Activated effector memory CD4-positive, alpha-beta T cell treated with anti-CD3 and anti-CD28 coated beads, Interleukin-2, amount 50 U/mL, for 16 hours (primary cell): Measurements from ENCODE around the gene PCDHB8.
"Not testable (repeated sequence)": the region's sequence is repeated elsewhere in the genome, so short reads cannot be mapped to it uniquely, and the experiment has no call there.

Experiments
- DNase-seq: peaks from one replicate; pipeline ENCODE4 v3.0.0-alpha.2; 2020

Gene PCDHB8

GRCh38 chr5:141184117-141184855, 6.7 kb downstream of the PCDHB8 start:
- not testable (repeated sequence) for DNase-seq

- peak; percentile 77 for DNase-seq
Measured at GRCh38 chr5:141186897-141187512, 9.4 kb downstream of the PCDHB8 start, which contains the start of gene PCDHB9. Gene PCDHB9, plus strand, starts transcription at chr5:141187161. Its CDS starts 158 bp downstream, at chr5:141187319.

- not testable (repeated sequence) for DNase-seq
Measured at GRCh38 chr5:141188682-141189081, 11.1 kb downstream of the PCDHB8 start.

- DNase-seq = not testable (repeated sequence)
Measured at GRCh38 chr5:141189131-141189530, 11.5 kb downstream of the PCDHB8 start.

GRCh38 chr5:141192110-141192725, 14.6 kb downstream of the PCDHB8 start, which contains the start of gene PCDHB10:
Gene PCDHB10, plus strand, starts transcription at chr5:141192353. Its CDS starts 200 bp downstream, at chr5:141192553.
- peak; percentile 72 for DNase-seq

- DNase-seq = not testable (repeated sequence)
Measured at GRCh38 chr5:141194332-141194731, 16.7 kb downstream of the PCDHB8 start.

GRCh38 chr5:141196363-141196762, 18.8 kb downstream of the PCDHB8 start:
- no peak for DNase-seq

- no peak for DNase-seq
Measured at GRCh38 chr5:141199359-141200235, 22.0 kb downstream of the PCDHB8 start, which contains the start of gene PCDHB11. Gene PCDHB11, plus strand, starts transcription at chr5:141199627. Its CDS starts 148 bp downstream, at chr5:141199775.

- not testable (repeated sequence) for DNase-seq
Measured at GRCh38 chr5:141201126-141201525, 23.5 kb downstream of the PCDHB8 start.

GRCh38 chr5:141201646-141202045, 24.1 kb downstream of the PCDHB8 start:
- DNase-seq = not testable (repeated sequence)

GRCh38 chr5:141208478-141208877, 30.9 kb downstream of the PCDHB8 start, which contains the start of gene PCDHB12:
Gene PCDHB12, plus strand, starts transcription at chr5:141208719. Its CDS starts 189 bp downstream, at chr5:141208908.
- no peak for DNase-seq

GRCh38 chr5:141210281-141210680, 32.7 kb downstream of the PCDHB8 start:
- DNase-seq = not testable (repeated sequence)

- DNase-seq = not testable (repeated sequence)
Measured at GRCh38 chr5:141210849-141211248, 33.3 kb downstream of the PCDHB8 start.

- DNase-seq = peak; percentile 69
Measured at GRCh38 chr5:141213656-141214339, 36.2 kb downstream of the PCDHB8 start, which contains the start of gene PCDHB13. Gene PCDHB13, plus strand, starts transcription at chr5:141213919. Its CDS starts 205 bp downstream, at chr5:141214124.

- DNase-seq = not testable (repeated sequence)
Measured at GRCh38 chr5:141214583-141214982, 37.0 kb downstream of the PCDHB8 start.

GRCh38 chr5:141215504-141215903, 37.9 kb downstream of the PCDHB8 start:
- DNase-seq = not testable (repeated sequence)

- not testable (repeated sequence) for DNase-seq
Measured at GRCh38 chr5:141216035-141216434, 38.4 kb downstream of the PCDHB8 start.

- no peak for DNase-seq
Measured at GRCh38 chr5:141223112-141223783, 45.7 kb downstream of the PCDHB8 start, which contains the start of gene PCDHB14. Gene PCDHB14, plus strand, starts transcription at chr5:141223343. Its CDS starts 163 bp downstream, at chr5:141223506.

GRCh38 chr5:141224844-141225243, 47.3 kb downstream of the PCDHB8 start:
- not testable (repeated sequence) for DNase-seq

- not testable (repeated sequence) for DNase-seq
Measured at GRCh38 chr5:141225421-141225820, 47.8 kb downstream of the PCDHB8 start.
